H1 (cell line): Measurements from ENCODE around the gene SMYD1.

Source experiments
- RAD21 ChIP-seq, 2 experiments: IDR thresholded peaks in 1 of 2; conservative IDR thresholded peaks in 1 of 2; 2 replicates each; pipeline ENCODE4 v1.6.1; 2011; ENCODE audit warnings: low read depth in 2 of 2, low read length in 2 of 2, improper control_type of control experiment in 1 of 2, inconsistent platforms in 1 of 2, mild to moderate bottlenecking in 1 of 2, moderate library complexity in 1 of 2
- SP1 ChIP-seq: IDR thresholded peaks from 2 replicates; pipeline ENCODE4 v1.6.1; 2011; ENCODE audit warnings: low read depth, low read length

DNA sequence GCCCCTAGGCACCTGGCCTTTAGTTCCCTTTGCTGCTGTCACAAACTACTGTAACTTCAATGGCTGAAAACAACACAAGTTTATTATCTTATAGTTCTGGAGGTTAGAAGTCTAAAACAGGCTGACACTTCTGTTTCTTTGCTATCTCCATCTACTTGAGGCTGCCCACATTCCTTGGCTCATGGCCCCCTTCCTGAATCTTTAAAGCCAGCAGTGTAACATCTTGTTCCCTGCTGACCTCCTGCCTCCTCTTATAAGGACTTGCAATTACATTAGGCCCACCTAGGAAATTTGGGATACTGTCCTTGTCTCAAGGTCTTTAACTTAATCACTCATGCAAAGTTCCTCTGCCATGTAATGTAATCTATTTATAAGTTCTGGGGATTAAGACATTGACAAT, 6.5 kb downstream of the SMYD1 start:
- no peak for TF ChIP-seq SP1
- TF ChIP-seq RAD21 (IDR thresholded peaks at IDR 0.05 in 1 of 2, conservative IDR thresholded peaks at IDR 0.05 in 1 of 2; ENCODE audit: low read depth in 2 of 2, low read length in 2 of 2) = no peak
